K562 (cell line): ENCODE results near the gene ZDHHC24. TPM values are rescaled to one million over a fixed set of nuclear protein-coding genes. Genes with fewer than 3 reads are reported as not detected.

Source experiments
- CREB3 ChIP-seq: fragments of 450-650 bp; conservative IDR thresholded peaks from 2 replicates; pipeline ENCODE4 v1.6.1; 2016; ENCODE audit warnings: missing genetic modification characterization, low read depth, mild to moderate bottlenecking, missing compliant biosample characterization, moderate library complexity
- FOXK1 ChIP-seq: sonication (generic); formaldehyde crosslinking; IDR thresholded peaks from 2 replicates; pipeline ENCODE4 v1.8.0; 2022; ENCODE audit warnings: missing genetic modification reagents, mild to moderate bottlenecking, borderline replicate concordance
- HDAC1 ChIP-seq, 2 experiments: fragments of 450-650 bp; IDR thresholded peaks; 2 replicates each; pipeline ENCODE4 v1.6.1; 2016 to 2017; ENCODE audit warnings: inconsistent platforms in 1 of 2, mild to moderate bottlenecking in 1 of 2, moderate library complexity in 1 of 2
- KDM4B ChIP-seq, 2 experiments: fragments of 450-650 bp in 1 of 2; sonication (generic) in 1 of 2; IDR thresholded peaks; 2 replicates each; pipeline ENCODE4 v1.6.1; 2016 to 2017; ENCODE audit warnings: borderline replicate concordance in 2 of 2, antibody characterized with exemption in 1 of 2, low read depth in 1 of 2, mild to moderate bottlenecking in 1 of 2
- LARP7 ChIP-seq: fragments of 450-650 bp; IDR thresholded peaks from 2 replicates; pipeline ENCODE4 v1.6.1; 2016
- MAX ChIP-seq: sonication (generic); formaldehyde crosslinking; IDR thresholded peaks from 2 replicates; pipeline ENCODE4 v1.9.0; 2022; ENCODE audit warnings: mild to moderate bottlenecking, missing genetic modification reagents
- MECOM ChIP-seq: fragments of 250-450 bp; sonication (Bioruptor Pico); IDR thresholded peaks from 2 replicates; pipeline ENCODE4 v1.8.0; 2022; ENCODE audit warnings: inconsistent platforms
- NR2C2 ChIP-seq, 2 experiments: fragments of 200-800 bp in 1 of 2; sonication (Bioruptor generic) in 1 of 2; sonication (generic) in 1 of 2; formaldehyde crosslinking in 1 of 2; IDR thresholded peaks; 2 replicates each; pipeline versions ENCODE4 v1.6.1 to v1.8.0; 2016 to 2022; ENCODE audit warnings: mild to moderate bottlenecking in 1 of 2, missing compliant biosample characterization in 1 of 2, missing genetic modification characterization in 1 of 2, missing genetic modification reagents in 1 of 2
- RCOR1 ChIP-seq, 2 experiments: IDR thresholded peaks; 2 replicates each; pipeline ENCODE4 v1.6.1; 2012; ENCODE audit warnings: low read depth in 2 of 2, low read length in 2 of 2, borderline replicate concordance in 1 of 2, improper control_type of control experiment in 1 of 2
- RHOXF2B ChIP-seq: fragments of 250-450 bp; sonication (Bioruptor Pico); conservative IDR thresholded peaks from 2 replicates; pipeline ENCODE4 v1.5.1; 2021
- SMARCB1 ChIP-seq: IDR thresholded peaks from 2 replicates; pipeline ENCODE4 v1.6.1; 2011; ENCODE audit warnings: improper control_type of control experiment, low read depth; ENCODE audit not compliant: insufficient read length
- USF2 ChIP-seq: sonication (generic); formaldehyde crosslinking; IDR thresholded peaks from 2 replicates; pipeline ENCODE4 v1.5.0; 2020; ENCODE audit warnings: missing genetic modification reagents
- ZNF232 ChIP-seq: sonication (generic); formaldehyde crosslinking; IDR thresholded peaks from 2 replicates; pipeline ENCODE4 v1.8.0; 2022; ENCODE audit warnings: mild to moderate bottlenecking, missing genetic modification reagents
- ZNF239 ChIP-seq: fragments of 250-450 bp; sonication (Bioruptor Pico); IDR thresholded peaks from 2 replicates; pipeline ENCODE4 v1.4.0; 2020; ENCODE audit warnings: mild to moderate bottlenecking
- ZNF785 ChIP-seq: fragments of 250-450 bp; sonication (Bioruptor Pico); IDR thresholded peaks from 2 replicates; pipeline ENCODE4 v1.4.0; 2020; ENCODE audit warnings: mild to moderate bottlenecking
- polyA plus RNA-seq, 8 experiments: library from polyadenylated mRNA; depleted of rRNA in 4 of 8; stranded (reverse) in 5 of 8; unstranded in 3 of 8; fragments of >200 nt; fragmentation: Nextera tagmentation in 2 of 8; fragmentation: Illumina TruSeq in 1 of 8; extraction: Ambion mirVana in 2 of 8; extraction: Trizol in 1 of 8; gene quantifications; 2 replicates each; pipeline versions ENCODE4 v1.2.1 to v1.2.3, GENCODE V29; 2011 to 2014; ENCODE audit warnings: inconsistent platforms in 1 of 8, missing spikeins in 1 of 8
- total RNA-seq, 7 experiments: library from RNA; depleted of rRNA in 6 of 7; stranded (reverse); fragments of >200 nt in 6 of 7; fragmentation: Illumina TruSeq in 2 of 7; extraction: Trizol in 2 of 7; gene quantifications; 2 replicates each; pipeline versions ENCODE4 v1.2.1 to v1.2.3, GENCODE V29; 2011 to 2021; ENCODE audit warnings: low replicate concordance in 1 of 7
- TF ChIP-seq, protein P1 (sequence below): fragments of 450-650 bp; formaldehyde crosslinking; conservative IDR thresholded peaks from 2 replicates; pipeline ENCODE4 v1.4.0; 2022; ENCODE audit warnings: mild to moderate bottlenecking, missing genetic modification characterization
- TF ChIP-seq, protein P2 (sequence below), 2 experiments: IDR thresholded peaks in 1 of 2; conservative IDR thresholded peaks in 1 of 2; 2 replicates each; pipeline ENCODE4 v1.6.1; 2016; ENCODE audit warnings: low read depth in 2 of 2, mild to moderate bottlenecking in 1 of 2, missing compliant biosample characterization in 1 of 2, missing genetic modification characterization in 1 of 2, moderate library complexity in 1 of 2
- TF ChIP-seq, protein P3 (sequence below): fragments of 450-650 bp; formaldehyde crosslinking; IDR thresholded peaks from 2 replicates; pipeline ENCODE4 v1.4.0; 2020; ENCODE audit warnings: mild to moderate bottlenecking, moderate library complexity

ZDHHC24 gene
- total and polyA plus RNA-seq, 9 of the 15 experiments (the other 6 are each of a cell fraction or from before 2014, with no cell fraction given): 0.45 to 11.2 (median 2.7) TPM

DNA sequence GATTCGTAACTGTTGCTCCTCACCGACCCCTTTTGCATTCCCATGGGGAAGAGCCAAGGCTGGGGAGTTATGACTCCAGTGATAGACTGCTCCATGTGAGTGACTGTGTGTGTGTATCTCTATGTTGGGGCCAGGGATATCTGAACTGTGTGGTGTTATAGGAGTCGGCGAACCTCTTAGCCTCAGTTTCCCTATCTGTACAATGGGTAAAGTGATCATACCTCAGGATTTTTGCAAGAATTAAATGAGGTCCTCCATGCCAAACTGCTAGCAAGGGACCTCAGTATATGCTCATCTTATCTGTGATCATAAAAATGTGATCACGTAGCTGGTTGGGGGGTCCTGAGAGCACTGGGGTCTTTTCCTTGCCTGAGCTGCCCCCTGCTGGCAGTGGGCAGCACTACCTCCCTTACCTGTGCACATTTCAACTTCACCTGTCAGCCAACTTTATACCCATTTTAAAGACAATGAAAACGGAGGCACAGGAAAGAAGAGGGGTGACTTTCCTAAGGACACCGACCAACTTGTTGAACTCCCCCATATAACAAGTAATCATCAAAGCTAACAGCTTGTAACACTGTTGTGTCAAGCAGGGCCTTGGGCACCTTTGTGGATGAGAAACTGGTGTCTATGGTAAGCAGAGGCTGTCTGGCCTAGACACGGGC lies 67.0 kb downstream of the ZDHHC24 start (continued):
- TF ChIP-seq USF2 (CRISPR knock-in tag): no peak
- no peak for TF ChIP-seq MAX (CRISPR knock-in tag)
- TF ChIP-seq, protein P1, sequence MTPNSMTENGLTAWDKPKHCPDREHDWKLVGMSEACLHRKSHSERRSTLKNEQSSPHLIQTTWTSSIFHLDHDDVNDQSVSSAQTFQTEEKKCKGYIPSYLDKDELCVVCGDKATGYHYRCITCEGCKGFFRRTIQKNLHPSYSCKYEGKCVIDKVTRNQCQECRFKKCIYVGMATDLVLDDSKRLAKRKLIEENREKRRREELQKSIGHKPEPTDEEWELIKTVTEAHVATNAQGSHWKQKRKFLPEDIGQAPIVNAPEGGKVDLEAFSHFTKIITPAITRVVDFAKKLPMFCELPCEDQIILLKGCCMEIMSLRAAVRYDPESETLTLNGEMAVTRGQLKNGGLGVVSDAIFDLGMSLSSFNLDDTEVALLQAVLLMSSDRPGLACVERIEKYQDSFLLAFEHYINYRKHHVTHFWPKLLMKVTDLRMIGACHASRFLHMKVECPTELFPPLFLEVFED: no peak
- no peak for TF ChIP-seq NR2C2 (CRISPR knock-in tag; IDR thresholded peaks at IDR 0.05)
- TF ChIP-seq NR2C2 (tag; IDR thresholded peaks at IDR 0.05): no peak
- no peak for TF ChIP-seq FOXK1
- no peak for TF ChIP-seq LARP7
- peak in 1 of 2 experiments; percentile 49; a peak in 1 of 4 replicates for TF ChIP-seq RCOR1 (IDR thresholded peaks at IDR 0.05; ENCODE audit: borderline replicate concordance in 1 of 2, low read depth in 2 of 2, low read length in 2 of 2)
- TF ChIP-seq ZNF232 (CRISPR knock-in tag): no peak
- no peak for TF ChIP-seq ZNF239 (CRISPR knock-in tag)
- TF ChIP-seq CREB3: no peak
- TF ChIP-seq HDAC1 (IDR thresholded peaks at IDR 0.05): 0 out of 4 replicates have a peak, but pooled peaks of 1 of the 2 experiments have one; percentile 53
- TF ChIP-seq MECOM (CRISPR knock-in tag): no peak
- no peak for TF ChIP-seq RHOXF2B (CRISPR knock-in tag)
- no peak for TF ChIP-seq ZNF785 (CRISPR knock-in tag)
- no peak for TF ChIP-seq KDM4B (IDR thresholded peaks at IDR 0.05; ENCODE audit: borderline replicate concordance in 2 of 2, low read depth in 1 of 2)
- TF ChIP-seq, protein P2, sequence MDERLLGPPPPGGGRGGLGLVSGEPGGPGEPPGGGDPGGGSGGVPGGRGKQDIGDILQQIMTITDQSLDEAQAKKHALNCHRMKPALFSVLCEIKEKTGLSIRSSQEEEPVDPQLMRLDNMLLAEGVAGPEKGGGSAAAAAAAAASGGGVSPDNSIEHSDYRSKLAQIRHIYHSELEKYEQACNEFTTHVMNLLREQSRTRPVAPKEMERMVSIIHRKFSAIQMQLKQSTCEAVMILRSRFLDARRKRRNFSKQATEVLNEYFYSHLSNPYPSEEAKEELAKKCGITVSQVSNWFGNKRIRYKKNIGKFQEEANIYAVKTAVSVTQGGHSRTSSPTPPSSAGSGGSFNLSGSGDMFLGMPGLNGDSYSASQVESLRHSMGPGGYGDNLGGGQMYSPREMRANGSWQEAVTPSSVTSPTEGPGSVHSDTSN (CRISPR knock-in tag; IDR thresholded peaks at IDR 0.05; ENCODE audit: low read depth): no peak
- TF ChIP-seq, protein P2 (tag; conservative IDR thresholded peaks at IDR 0.05; ENCODE audit: low read depth): peak; percentile 70
- no peak for TF ChIP-seq SMARCB1
- TF ChIP-seq, protein P3, sequence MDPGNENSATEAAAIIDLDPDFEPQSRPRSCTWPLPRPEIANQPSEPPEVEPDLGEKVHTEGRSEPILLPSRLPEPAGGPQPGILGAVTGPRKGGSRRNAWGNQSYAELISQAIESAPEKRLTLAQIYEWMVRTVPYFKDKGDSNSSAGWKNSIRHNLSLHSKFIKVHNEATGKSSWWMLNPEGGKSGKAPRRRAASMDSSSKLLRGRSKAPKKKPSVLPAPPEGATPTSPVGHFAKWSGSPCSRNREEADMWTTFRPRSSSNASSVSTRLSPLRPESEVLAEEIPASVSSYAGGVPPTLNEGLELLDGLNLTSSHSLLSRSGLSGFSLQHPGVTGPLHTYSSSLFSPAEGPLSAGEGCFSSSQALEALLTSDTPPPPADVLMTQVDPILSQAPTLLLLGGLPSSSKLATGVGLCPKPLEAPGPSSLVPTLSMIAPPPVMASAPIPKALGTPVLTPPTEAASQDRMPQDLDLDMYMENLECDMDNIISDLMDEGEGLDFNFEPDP (CRISPR knock-in tag): no peak
